ENCODE data around the gene GP9.

DNA sequence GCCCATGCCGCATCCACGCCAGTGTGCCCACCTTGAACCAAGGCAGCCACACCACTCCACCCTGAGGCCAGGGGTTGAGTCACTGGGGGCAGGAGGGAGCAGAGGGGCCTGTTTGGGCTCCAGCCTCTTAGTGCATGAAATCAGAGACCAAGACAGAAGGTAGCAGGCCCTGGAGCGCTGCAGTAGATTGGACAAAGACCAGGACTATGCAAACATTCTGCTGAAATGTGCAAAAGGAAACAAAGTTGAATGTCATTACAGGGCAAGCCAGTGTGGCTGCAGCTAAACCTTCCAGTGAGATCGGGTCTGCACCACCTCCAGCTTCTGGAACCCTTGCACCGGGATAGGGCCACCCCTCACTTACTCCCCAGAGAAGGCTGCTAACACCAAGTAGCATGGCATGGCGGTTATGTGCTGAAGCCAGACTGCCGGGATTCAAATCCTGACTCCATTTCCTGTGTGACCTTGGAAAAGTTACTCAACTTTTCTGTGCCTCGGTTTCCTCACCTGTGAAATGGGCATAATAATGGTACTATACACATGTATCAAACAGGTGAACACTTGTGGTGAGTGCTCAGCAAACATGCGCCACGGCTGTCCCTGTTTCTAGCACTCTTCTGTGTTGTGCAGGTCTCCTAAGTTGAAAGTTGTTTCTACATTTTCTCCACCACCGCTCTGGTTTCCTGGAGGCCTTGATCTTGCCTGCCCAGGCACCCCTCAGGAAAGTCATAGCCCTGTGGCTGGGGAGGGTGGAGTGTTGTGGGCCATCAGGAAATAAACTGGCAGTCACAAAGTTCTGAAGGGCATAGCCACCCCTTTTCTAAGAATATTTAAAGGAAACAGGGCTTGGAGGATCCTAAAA, 25.0 kb upstream of the GP9 start:
- TF ChIP-seq POLR2AphosphoS5 (IDR thresholded peaks at IDR 0.05; ENCODE audit: low read depth, low read length) (no peak), POLR2A (IDR thresholded peaks at IDR 0.05; ENCODE audit: low read depth, low read length) (no peak), SPI1 (IDR thresholded peaks at IDR 0.05; ENCODE audit: low read depth, low read length) (no peak), PAX5 (IDR thresholded peaks at IDR 0.05; ENCODE audit: insufficient read depth, low read length, severe bottlenecking) (no peak)

Data from GM12891 (cell line).